CD4-positive, alpha-beta T cell treated with Interleukin-12 subunit alpha and Interleukin-12 subunit beta, for 1 hour (primary cell): ENCODE measurements around the gene SRRM1.

Experiments used
- DNase-seq: peaks from one replicate; pipeline ENCODE4 v3.0.0-alpha.2; 2020

The SRRM1 gene

GRCh38 chr1:24722073-24723035 lies 79.3 kb downstream of the SRRM1 start:
- DNase-seq: peak; percentile 26
